Mucosa of descending colon (tissue), 3 donors: ENCODE data around the gene HSD17B12. TPM values are rescaled to one million over a fixed set of nuclear protein-coding genes. Genes with fewer than 3 reads are reported as not detected.

Experiments used
- ATAC-seq: fragments of 200-7000 bp; cut with Tn5 transposase; one replicate; pipeline ENCODE4 v1.9.1; 2020; ENCODE audit warnings: mild to moderate bottlenecking, moderate library complexity
- DNase-seq, 3 donors: peaks; one replicate each; pipeline ENCODE4 v3.0.0-alpha.2; 2020
- H3K36me3 ChIP-seq: fragments of 200-600 bp; one replicate; pipeline ENCODE4 v1.8.0; 2021; ENCODE audit warnings: low read depth, mild to moderate bottlenecking
- H3K4me1 ChIP-seq: fragments of 200-600 bp; one replicate; pipeline ENCODE4 v1.8.0; 2021; ENCODE audit warnings: low read depth, mild to moderate bottlenecking
- H3K4me3 ChIP-seq: fragments of 200-600 bp; one replicate; pipeline ENCODE4 v1.8.0; 2021; ENCODE audit warnings: mild to moderate bottlenecking
- H3K9me3 ChIP-seq: fragments of 200-600 bp; one replicate; pipeline ENCODE4 v1.8.0; 2021; ENCODE audit warnings: mild to moderate bottlenecking
- intact Hi-C, 2 donors: fragments of 100-400 bp; cut with DNase I in 1 of 2; cut with micrococcal nuclease in 1 of 2; formaldehyde crosslinking; loops; one replicate each; pipeline versions ENCODE4 v1.11.0 to v1.11.1; 2022; cut with DNase I, micrococcal nuclease
- total RNA-seq, 3 donors: library from RNA; stranded (reverse); fragmentation: NEBNext Ultra II Directional in 2 of 3; extraction: Animal tissue kit (Norgen Biotek cat#: 25700) in 2 of 3; gene quantifications; one replicate each; pipeline versions ENCODE4 v1.2.1 to v1.2.4, GENCODE V29; 2021 to 2023
- TF ChIP-seq, protein P1 (sequence below): fragments of 200-600 bp; IDR thresholded peaks from one replicate; pipeline ENCODE4 v1.8.0; 2022; ENCODE audit warnings: antibody characterized with exemption, mild to moderate bottlenecking
- donor health status: DM: no; HTN: no; CAD: no; lungs with moderate emphysema.
- donor health status: DM: no; HTN: no; CAD: no.
- donor health status: DM: no; HTN: yes; CAD: no.

The HSD17B12 gene
- total RNA-seq, 3 donors from 2014 or later: 63.0 to 119 (median 114) TPM

- no peaks in the 10 kb centered on the region for H3K36me3 ChIP-seq
- H3K4me1 ChIP-seq: no peaks in the 10 kb centered on the region
- no peaks in the 10 kb centered on the region for H3K9me3 ChIP-seq
- intact Hi-C loops: loop anchor here in 1 of 2 donors (10.0 kb wide), 1 partner anchor 136 kb away; no protein-coding TSS in a partner anchor
- TF ChIP-seq, protein P1, sequence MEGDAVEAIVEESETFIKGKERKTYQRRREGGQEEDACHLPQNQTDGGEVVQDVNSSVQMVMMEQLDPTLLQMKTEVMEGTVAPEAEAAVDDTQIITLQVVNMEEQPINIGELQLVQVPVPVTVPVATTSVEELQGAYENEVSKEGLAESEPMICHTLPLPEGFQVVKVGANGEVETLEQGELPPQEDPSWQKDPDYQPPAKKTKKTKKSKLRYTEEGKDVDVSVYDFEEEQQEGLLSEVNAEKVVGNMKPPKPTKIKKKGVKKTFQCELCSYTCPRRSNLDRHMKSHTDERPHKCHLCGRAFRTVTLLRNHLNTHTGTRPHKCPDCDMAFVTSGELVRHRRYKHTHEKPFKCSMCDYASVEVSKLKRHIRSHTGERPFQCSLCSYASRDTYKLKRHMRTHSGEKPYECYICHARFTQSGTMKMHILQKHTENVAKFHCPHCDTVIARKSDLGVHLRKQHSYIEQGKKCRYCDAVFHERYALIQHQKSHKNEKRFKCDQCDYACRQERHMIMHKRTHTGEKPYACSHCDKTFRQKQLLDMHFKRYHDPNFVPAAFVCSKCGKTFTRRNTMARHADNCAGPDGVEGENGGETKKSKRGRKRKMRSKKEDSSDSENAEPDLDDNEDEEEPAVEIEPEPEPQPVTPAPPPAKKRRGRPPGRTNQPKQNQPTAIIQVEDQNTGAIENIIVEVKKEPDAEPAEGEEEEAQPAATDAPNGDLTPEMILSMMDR: no peak
- no peak for DNase-seq
- no peak for ATAC-seq
- no peak overlapping the region for H3K4me3 ChIP-seq
Observed at GRCh38 chr11:43898574-43898973, 218.0 kb downstream of the HSD17B12 start.

DNA sequence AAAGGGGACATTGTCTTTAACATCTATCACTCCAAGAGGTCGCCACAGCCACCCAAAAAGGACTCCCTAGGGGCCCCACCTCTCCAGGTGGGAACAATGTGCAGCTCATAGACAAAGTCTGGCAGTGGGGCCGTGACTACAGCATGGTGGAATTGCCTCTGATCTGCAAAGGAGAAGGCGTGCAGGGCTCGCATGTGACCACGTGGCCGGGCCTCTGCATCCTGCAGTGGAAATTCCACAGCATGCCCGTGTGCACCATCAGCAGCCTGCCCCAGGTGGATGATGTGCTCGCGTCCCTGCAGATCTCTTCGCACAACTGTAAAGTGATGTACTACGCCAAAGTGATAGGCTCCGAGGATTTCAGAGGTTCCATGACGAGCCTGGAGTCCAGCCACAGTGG, 218.6 kb downstream of the HSD17B12 start:
- DNase-seq (no peak), ATAC-seq (no peak)
- intact Hi-C loops: loop anchor here in 1 of 2 donors (10.0 kb wide), 1 partner anchor 136 kb away; no protein-coding TSS in a partner anchor
- Histone ChIP-seq H3K4me3 (no peak overlapping the region), H3K9me3 (no peaks in the 10 kb centered on the region), H3K4me1 (no peaks in the 10 kb centered on the region), H3K36me3 (no peaks in the 10 kb centered on the region)
- TF ChIP-seq, protein P1: no peak

DNA sequence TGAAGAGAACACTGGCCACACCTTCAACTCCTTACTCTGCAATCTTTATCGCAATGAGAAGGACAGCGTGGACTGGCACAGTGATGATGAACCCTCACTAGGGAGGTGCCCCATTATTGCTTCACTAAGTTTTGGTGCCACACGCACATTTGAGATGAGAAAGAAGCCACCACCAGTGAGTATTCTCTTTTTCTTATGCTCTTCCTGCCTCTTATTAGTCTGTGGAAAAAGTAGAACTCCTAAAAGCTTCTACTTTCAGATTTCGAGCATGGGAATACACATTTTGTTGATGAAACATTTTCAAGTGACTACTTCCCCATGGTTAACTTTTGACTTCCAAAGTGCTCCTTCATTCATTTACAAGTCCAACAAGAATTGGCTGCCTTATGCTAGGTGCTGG, 221.0 kb downstream of the HSD17B12 start:
- intact Hi-C loops: no loop called here
- TF ChIP-seq, protein P1: no peak
- Histone ChIP-seq H3K4me1 (no peaks in the 10 kb centered on the region), H3K9me3 (no peaks in the 10 kb centered on the region), H3K4me3 (no peak overlapping the region), H3K36me3 (no peaks in the 10 kb centered on the region)
- ATAC-seq (no peak), DNase-seq (no peak)

DNA sequence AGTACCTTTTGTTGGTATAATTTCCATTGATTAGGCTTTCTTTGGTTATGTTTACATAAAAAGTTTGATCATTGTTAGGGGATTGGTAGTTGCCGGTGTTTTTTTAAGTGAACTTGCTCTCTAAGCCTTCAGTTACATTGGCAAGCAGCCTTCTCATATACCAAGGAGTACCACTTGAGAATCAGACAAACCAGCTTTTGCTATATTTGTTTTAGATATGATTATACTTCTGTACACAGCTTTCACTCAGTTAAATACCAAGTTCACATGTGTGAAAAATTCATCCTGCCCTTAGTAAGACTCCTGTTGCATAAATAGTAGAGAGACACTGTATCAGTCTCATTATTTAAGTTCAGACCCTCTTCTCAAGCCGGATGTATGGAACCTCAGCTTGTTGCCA, 222.5 kb downstream of the HSD17B12 start:
- intact Hi-C loops: no loop called here
- H3K36me3 ChIP-seq: no peaks in the 10 kb centered on the region
- no peaks in the 10 kb centered on the region for H3K9me3 ChIP-seq
- TF ChIP-seq, protein P1: no peak
- no peaks in the 10 kb centered on the region for H3K4me1 ChIP-seq
- no peak for DNase-seq
- no peak for ATAC-seq
- H3K4me3 ChIP-seq: no peak overlapping the region

DNA sequence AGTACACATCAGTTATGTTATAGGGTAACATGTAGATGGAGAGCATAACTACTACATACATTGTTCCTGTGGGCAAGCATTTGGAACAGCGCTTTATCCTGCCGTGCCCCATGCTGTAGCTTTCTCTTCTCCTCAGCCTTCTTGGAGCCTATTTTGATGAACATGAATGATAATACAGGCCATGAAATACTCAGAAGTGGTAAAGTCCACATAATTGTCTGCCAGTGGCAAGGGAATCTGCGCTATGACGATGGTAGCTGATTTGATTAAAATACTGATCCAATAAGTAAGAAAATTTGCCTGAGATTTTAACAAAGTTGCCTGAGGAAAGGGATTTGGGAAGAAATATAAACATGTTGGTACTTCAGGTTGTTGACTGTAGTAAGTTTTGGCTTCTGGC, 223.4 kb downstream of the HSD17B12 start:
- Histone ChIP-seq H3K9me3 (no peaks in the 10 kb centered on the region), H3K4me3 (no peak overlapping the region), H3K4me1 (no peaks in the 10 kb centered on the region), H3K36me3 (no peaks in the 10 kb centered on the region)
- DNase-seq: no peak
- intact Hi-C loops: no loop called here
- TF ChIP-seq, protein P1: no peak
- no peak for ATAC-seq
